Measurements from ENCODE around the gene DYNLT3. TPM values are rescaled to one million over a fixed set of nuclear protein-coding genes. Genes with fewer than 3 reads are reported as not detected.

DYNLT3 gene
- total RNA-seq, 1 experiment from 2014 or later: 5.7 TPM

- Histone ChIP-seq H3K79me1 (ENCODE audit: insufficient read depth, low read depth, low read length, poor library complexity, severe bottlenecking) (no peaks in the 10 kb centered on the region), H3K9ac (ENCODE audit: extremely low read depth, insufficient read length, low read length) (no peak overlapping the region), H2AK5ac (ENCODE audit: insufficient read length, low read length) (no peak overlapping the region), H3K23me2 (ENCODE audit: insufficient read length, low read depth, low read length, poor library complexity, severe bottlenecking) (no peaks in the 10 kb centered on the region), H3K4me1 (ENCODE audit: insufficient read depth, low read length) (no peaks in the 10 kb centered on the region), H3K56ac (ENCODE audit: insufficient read length, low read depth, low read length) (no peak overlapping the region), H3K9me3 (ENCODE audit: control insufficient read depth, low read depth, low read length) (no peaks in the 10 kb centered on the region), H2BK20ac (ENCODE audit: low read depth, low read length, poor library complexity, severe bottlenecking) (no peak overlapping the region), H3K27me3 (ENCODE audit: insufficient read depth, low read length) (no peaks in the 10 kb centered on the region), H2BK5ac (ENCODE audit: insufficient read length, low read length) (no peak overlapping the region), H2BK12ac (ENCODE audit: insufficient read length, low read depth, low read length) (no peak overlapping the region), H4K5ac (ENCODE audit: insufficient read length, low read depth, low read length) (no peak overlapping the region), H3K27ac (ENCODE audit: insufficient read length, low read depth, low read length) (no peak overlapping the region), H4K8ac (replicated peaks; ENCODE audit: insufficient read length, low read depth, low read length) (no peak overlapping the region), H3K23ac (ENCODE audit: insufficient read length, low read depth, low read length) (no peak overlapping the region), H4K91ac (ENCODE audit: insufficient read length, low read depth, low read length) (no peak overlapping the region), H3K4me2 (ENCODE audit: insufficient read depth, insufficient read length, low read length) (no peak overlapping the region), H3K79me2 (ENCODE audit: insufficient read depth, low read length) (no peaks in the 10 kb centered on the region), H2AFZ (ENCODE audit: low read length) (no peak overlapping the region), H3T11ph (ENCODE audit: low read length) (no peak overlapping the region), H2BK15ac (ENCODE audit: low read depth, low read length) (no peak overlapping the region), H3K18ac (ENCODE audit: insufficient read length, low read depth, low read length) (no peak overlapping the region), H3K4ac (ENCODE audit: low read depth, low read length) (no peak overlapping the region), H3K14ac (ENCODE audit: insufficient read depth, low read length) (no peak overlapping the region), H4K20me1 (ENCODE audit: control insufficient read depth, insufficient read depth, insufficient read length) (no peaks in the 10 kb centered on the region), H2BK120ac (ENCODE audit: low read depth, low read length, poor library complexity, severe bottlenecking) (no peak overlapping the region)
- peaks cover 0 to 2% (median 2%) of the 10 kb centered on the region in 3 experiments; a peak in 4 of 7 replicates for H3K36me3 Mint-ChIP-seq (ENCODE audit: insufficient read depth in 1 of 3, low read depth in 3 of 3)
- TF ChIP-seq CTCF (conservative IDR thresholded peaks at IDR 0.05): no peak
- no peak for DNase-seq
- H3K27me3 Mint-ChIP-seq (ENCODE audit: low read depth): no peaks in the 10 kb centered on the region
- H3K9me3 Mint-ChIP-seq: peaks cover 45 to 51% of the 10 kb centered on the region in 2 experiments
- no peaks in the 10 kb centered on the region; a peak in 1 of 4 replicates for H3K4me1 Mint-ChIP-seq
- H3K27ac Mint-ChIP-seq: no peak overlapping the region
- no peak overlapping the region for H3K4me3 Mint-ChIP-seq
These were observed 2.7 kb downstream of the DYNLT3 start for GRCh38 chrX:37844622-37845021.
